ENCODE results near the gene SMURF2. TPM values are rescaled to one million over a fixed set of nuclear protein-coding genes. Genes with fewer than 3 reads are reported as not detected.

The SMURF2 gene
- total RNA-seq, 1 experiment from 2014 or later = 35.3 TPM

GRCh38 chr17:64599187-64599676 lies 62.9 kb downstream of the SMURF2 start:
- H3K14ac ChIP-seq (ENCODE audit: insufficient read depth, low read length) = no peak overlapping the region
- peaks cover 5 to 11% (median 9%) of the 10 kb centered on the region in 3 experiments; a peak in 5 of 7 replicates for H3K36me3 Mint-ChIP-seq (ENCODE audit: insufficient read depth in 1 of 3, low read depth in 3 of 3)
- no peak overlapping the region for H4K91ac ChIP-seq (ENCODE audit: insufficient read length, low read depth, low read length)
- H2BK5ac ChIP-seq (ENCODE audit: insufficient read length, low read length) = no peak overlapping the region
- no peak overlapping the region for H3K4me3 Mint-ChIP-seq
- no peaks in the 10 kb centered on the region for H3K9me3 ChIP-seq (ENCODE audit: control insufficient read depth, low read depth, low read length)
- no peak overlapping the region for H3K4ac ChIP-seq (ENCODE audit: low read depth, low read length)
- no peak overlapping the region for H2BK20ac ChIP-seq (ENCODE audit: low read depth, low read length, poor library complexity, severe bottlenecking)
- H2BK15ac ChIP-seq (ENCODE audit: low read depth, low read length) = no peak overlapping the region
- no peaks in the 10 kb centered on the region for H3K23me2 ChIP-seq (ENCODE audit: insufficient read length, low read depth, low read length, poor library complexity, severe bottlenecking)
- no peak overlapping the region for H2AFZ ChIP-seq (ENCODE audit: low read length)
- H3K18ac ChIP-seq (ENCODE audit: insufficient read length, low read depth, low read length) = no peak overlapping the region
- no peaks in the 10 kb centered on the region for H3K27me3 ChIP-seq (ENCODE audit: insufficient read depth, low read length)
- no peak overlapping the region for H2AK5ac ChIP-seq (ENCODE audit: insufficient read length, low read length)
- no peaks in the 10 kb centered on the region for H3K9me3 Mint-ChIP-seq
- TF ChIP-seq CTCF (conservative IDR thresholded peaks at IDR 0.05) = no peak
- no peaks in the 10 kb centered on the region for H3K27me3 Mint-ChIP-seq (ENCODE audit: low read depth)
- H2BK120ac ChIP-seq (ENCODE audit: low read depth, low read length, poor library complexity, severe bottlenecking) = no peak overlapping the region
- peaks cover 0 to 8% of the 10 kb centered on the region in 2 experiments; a peak in 2 of 4 replicates for H3K4me1 Mint-ChIP-seq
- H3K4me2 ChIP-seq (ENCODE audit: insufficient read depth, insufficient read length, low read length) = no peak overlapping the region
- no peak overlapping the region for H4K5ac ChIP-seq (ENCODE audit: insufficient read length, low read depth, low read length)
- no CpG with 5 or more reads among the region's 10 CpGs for WGBS (ENCODE audit: extremely low coverage, insufficient read length, low lambda C conversion rate)
- no peak overlapping the region for H3K56ac ChIP-seq (ENCODE audit: insufficient read length, low read depth, low read length)
- H4K8ac ChIP-seq (replicated peaks; ENCODE audit: insufficient read length, low read depth, low read length) = no peak overlapping the region
- H3K4me1 ChIP-seq (ENCODE audit: insufficient read depth, low read length) = no peaks in the 10 kb centered on the region
- no peaks in the 10 kb centered on the region for H4K20me1 ChIP-seq (ENCODE audit: control insufficient read depth, insufficient read depth, insufficient read length)
- no peak overlapping the region for H3K9ac ChIP-seq (ENCODE audit: extremely low read depth, insufficient read length, low read length)
- DNase-seq = peak; percentile 41
- no peak overlapping the region for H3K23ac ChIP-seq (ENCODE audit: insufficient read length, low read depth, low read length)
- H3K27ac Mint-ChIP-seq = peak overlapping the region in 2 of 3 experiments; percentile 33 to 36; a peak in 2 of 7 replicates
- no peak overlapping the region for H3T11ph ChIP-seq (ENCODE audit: low read length)
- H3K79me1 ChIP-seq (ENCODE audit: insufficient read depth, low read depth, low read length, poor library complexity, severe bottlenecking) = no peaks in the 10 kb centered on the region
- no peak overlapping the region for H3K27ac ChIP-seq (ENCODE audit: insufficient read length, low read depth, low read length)
- no peak overlapping the region for H2BK12ac ChIP-seq (ENCODE audit: insufficient read length, low read depth, low read length)
- no peaks in the 10 kb centered on the region; the same call in 1 of the 2 replicates for H3K79me2 ChIP-seq (ENCODE audit: insufficient read depth, low read length)
